ENCODE data around the gene PKDCC. TPM values are rescaled to one million over a fixed set of nuclear protein-coding genes. Genes with fewer than 3 reads are reported as not detected.

Gene PKDCC
- total and polyA plus RNA-seq, 2 of the 13 experiments (the other 11 are each of a cell fraction or from before 2014, with no cell fraction given): 52.6 to 58.8 TPM

GRCh38 chr2:42096869-42097591 lies 49.2 kb downstream of the PKDCC start (continued):
- TF ChIP-seq JARID2 (CRISPR knock-in tag; IDR thresholded peaks at IDR 0.05; ENCODE audit: insufficient replicate concordance): no peak
- peak; percentile 25 for TF ChIP-seq TEAD3 (CRISPR knock-in tag; optimal IDR thresholded peaks at IDR 0.05; ENCODE audit: borderline replicate concordance)
- TF ChIP-seq ISL2 (CRISPR knock-in tag; IDR thresholded peaks at IDR 0.05): no peak

DNA sequence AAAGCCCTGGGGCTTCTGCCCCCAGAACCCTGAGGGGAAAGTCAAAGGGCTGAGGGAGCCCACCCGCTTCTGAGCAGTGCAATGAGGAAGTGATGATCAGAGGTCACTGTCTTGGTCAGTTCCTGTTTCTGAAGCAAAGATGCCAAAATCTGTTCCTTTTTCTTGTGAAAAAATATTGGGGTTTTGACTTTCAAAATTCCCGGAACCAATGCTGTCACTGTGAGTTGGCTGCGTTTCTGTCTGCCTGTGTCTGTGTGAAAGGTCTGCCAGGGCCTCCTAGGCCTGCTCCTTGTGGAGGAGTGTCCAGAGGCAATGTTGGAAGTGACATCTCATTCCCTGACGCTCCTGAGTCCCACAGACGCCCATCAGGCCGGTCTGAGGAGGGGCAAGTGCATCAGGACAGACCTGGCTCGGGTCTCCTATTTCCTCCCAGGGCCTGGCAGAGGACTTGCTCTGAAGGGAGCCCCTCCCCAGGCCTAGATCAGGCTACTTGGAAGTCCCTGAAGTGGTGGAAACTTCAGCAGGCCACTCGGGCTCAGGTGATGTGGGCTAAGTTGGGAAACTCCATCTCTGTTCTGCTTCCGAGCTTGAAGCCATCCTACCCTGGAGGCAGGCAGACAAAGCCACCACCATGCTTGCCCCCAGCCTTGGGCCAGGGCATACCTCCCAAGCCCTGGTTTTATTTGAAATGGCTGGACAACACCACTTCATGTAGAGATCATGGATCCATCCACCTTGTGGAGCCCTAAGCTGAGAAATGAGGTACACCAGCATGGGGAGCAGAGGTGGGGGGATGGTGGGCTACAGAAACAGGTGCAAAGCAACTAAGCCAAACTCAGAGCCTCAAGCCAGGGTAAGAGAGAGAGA lies 51.0 kb downstream of the PKDCC start:
- H3K4me1 ChIP-seq (ENCODE audit: insufficient read depth, low read length): peaks cover 82% of the 10 kb centered on the region
- H3K4me2 ChIP-seq (ENCODE audit: low read depth, low read length): no peak overlapping the region
- no peaks in the 10 kb centered on the region for H3K36me3 ChIP-seq (replicated peaks in 1 of 2; ENCODE audit: control insufficient read depth in 1 of 2, insufficient read depth in 2 of 2, low read length in 2 of 2)
- ChIA-PET POLR2A (interaction anchor here (1.1 to 4.2 kb wide), 2 partner anchors 34 to 38 kb away, joined by 4 to 24 read pairs; no protein-coding TSS in a partner anchor), CTCF (ENCODE audit: low intra/inter-chr PET ratio, low total read pairs) (no interaction called here)
- in situ Hi-C loops (cut with HindIII; ENCODE audit: extremely low pct_ligation_motif_present, low pct_unique_long_range_greater_than_20kb): loop anchor here (5.0 kb wide), 3 partner anchors 73 to 138 kb away; no protein-coding TSS in a partner anchor
- 91% methylated on average over 9 of the region's 9 CpGs for WGBS (ENCODE audit: low lambda C conversion rate)
- no peak for ATAC-seq
- H4K20me1 ChIP-seq (ENCODE audit: insufficient read depth, low read length): no peaks in the 10 kb centered on the region
- no peak overlapping the region for H2AFZ ChIP-seq (ENCODE audit: low read length)
- intact Hi-C loops (cut with micrococcal nuclease; ENCODE audit: unreplicated experiment): no loop called here
- no peak for FAIRE-seq
- BruUV-seq (replicated peaks): no TSS peak
- DNase-seq (ENCODE audit: low spot score): no peak
- no peak overlapping the region for H3K27ac ChIP-seq (ENCODE audit: extremely low read length, insufficient read depth, low read length)
- H3K27me3 ChIP-seq (ENCODE audit: control insufficient read depth in 1 of 2, insufficient read depth in 2 of 2, low read length in 2 of 2): no peaks in the 10 kb centered on the region
- no peak overlapping the region for H3K4me3 ChIP-seq (replicated peaks in 1 of 3; ENCODE audit: insufficient read depth in 1 of 3, low read depth in 2 of 3, low read length in 3 of 3)
- H3K9me3 ChIP-seq (ENCODE audit: low read length): peaks cover 8% of the 10 kb centered on the region; the same call in 1 of the 2 replicates
- peaks cover 44% of the 10 kb centered on the region for H3K79me2 ChIP-seq (ENCODE audit: insufficient read depth, low read length)
- no peak overlapping the region for H3K9ac ChIP-seq (ENCODE audit: insufficient read depth, low read depth, low read length)
- TF ChIP-seq TBX2 (CRISPR knock-in tag; IDR thresholded peaks at IDR 0.05; ENCODE audit: borderline replicate concordance): no peak
- 0 out of 2 replicates have a peak, but pooled peaks have one; percentile 31 for TF ChIP-seq ZNF839 (CRISPR knock-in tag; IDR thresholded peaks at IDR 0.05; ENCODE audit: borderline replicate concordance)
- TF ChIP-seq XBP1 (CRISPR knock-in tag; IDR thresholded peaks at IDR 0.05): no peak
- no peak for TF ChIP-seq ZMYM2 (CRISPR knock-in tag; IDR thresholded peaks at IDR 0.05)
- TF ChIP-seq ZNF136 (CRISPR knock-in tag; IDR thresholded peaks at IDR 0.05; ENCODE audit: low read depth): no peak
- no peak for TF ChIP-seq PAF1 (CRISPR knock-in tag; IDR thresholded peaks at IDR 0.05)
- TF ChIP-seq YEATS4 (CRISPR knock-in tag; IDR thresholded peaks at IDR 0.05; ENCODE audit: borderline replicate concordance): no peak
- TF ChIP-seq CTCF (CRISPR knock-in tag; IDR thresholded peaks at IDR 0.05): peak; percentile 20; the same call in 1 of the 2 replicates
- no peak for TF ChIP-seq ZNF672 (CRISPR knock-in tag; IDR thresholded peaks at IDR 0.05)
- TF ChIP-seq ZNF605 (CRISPR knock-in tag; IDR thresholded peaks at IDR 0.05): 0 out of 2 replicates have a peak, but pooled peaks have one; percentile 25
- TF ChIP-seq ZNF83 (CRISPR knock-in tag; IDR thresholded peaks at IDR 0.05; ENCODE audit: borderline replicate concordance): 0 out of 2 replicates have a peak, but pooled peaks have one; percentile 16
- TF ChIP-seq, protein P1, sequence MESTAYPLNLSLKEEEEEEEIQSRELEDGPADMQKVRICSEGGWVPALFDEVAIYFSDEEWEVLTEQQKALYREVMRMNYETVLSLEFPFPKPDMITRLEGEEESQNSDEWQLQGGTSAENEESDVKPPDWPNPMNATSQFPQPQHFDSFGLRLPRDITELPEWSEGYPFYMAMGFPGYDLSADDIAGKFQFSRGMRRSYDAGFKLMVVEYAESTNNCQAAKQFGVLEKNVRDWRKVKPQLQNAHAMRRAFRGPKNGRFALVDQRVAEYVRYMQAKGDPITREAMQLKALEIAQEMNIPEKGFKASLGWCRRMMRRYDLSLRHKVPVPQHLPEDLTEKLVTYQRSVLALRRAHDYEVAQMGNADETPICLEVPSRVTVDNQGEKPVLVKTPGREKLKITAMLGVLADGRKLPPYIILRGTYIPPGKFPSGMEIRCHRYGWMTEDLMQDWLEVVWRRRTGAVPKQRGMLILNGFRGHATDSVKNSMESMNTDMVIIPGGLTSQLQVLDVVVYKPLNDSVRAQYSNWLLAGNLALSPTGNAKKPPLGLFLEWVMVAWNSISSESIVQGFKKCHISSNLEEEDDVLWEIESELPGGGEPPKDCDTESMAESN (CRISPR knock-in tag; conservative IDR thresholded peaks at IDR 0.05): no peak

Data from HepG2 (cell line).